CD4-positive, alpha-beta T cell treated with Interleukin-15 for 1 hour (primary cell): Measurements from ENCODE around the gene RNF20.

Source experiments
- DNase-seq: peaks from one replicate; pipeline ENCODE4 v3.0.0-alpha.2; 2020

Gene RNF20

GRCh38 chr9:101591787-101592446, 58.3 kb downstream of the RNF20 start:
- no peak for DNase-seq

DNA sequence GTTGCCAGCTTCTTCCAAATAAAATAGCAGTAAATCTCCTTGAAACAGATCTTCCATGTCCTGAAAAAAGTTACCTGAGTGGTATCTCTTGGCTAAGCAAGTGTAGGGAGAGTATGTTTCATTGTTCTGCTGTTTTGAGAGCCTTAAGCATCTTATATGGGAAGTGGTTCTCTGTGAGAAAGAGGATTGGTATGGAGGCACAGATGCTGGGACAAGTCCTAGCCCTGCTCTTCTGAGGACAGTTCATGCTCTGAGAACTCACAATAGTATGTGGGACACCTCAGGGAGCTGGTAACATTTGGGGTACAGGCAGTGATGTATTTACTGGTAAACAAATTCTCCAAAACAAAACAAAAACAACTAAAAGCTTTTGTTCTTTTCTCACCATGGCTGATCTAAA, 59.1 kb downstream of the RNF20 start:
- DNase-seq, result no peak

DNA sequence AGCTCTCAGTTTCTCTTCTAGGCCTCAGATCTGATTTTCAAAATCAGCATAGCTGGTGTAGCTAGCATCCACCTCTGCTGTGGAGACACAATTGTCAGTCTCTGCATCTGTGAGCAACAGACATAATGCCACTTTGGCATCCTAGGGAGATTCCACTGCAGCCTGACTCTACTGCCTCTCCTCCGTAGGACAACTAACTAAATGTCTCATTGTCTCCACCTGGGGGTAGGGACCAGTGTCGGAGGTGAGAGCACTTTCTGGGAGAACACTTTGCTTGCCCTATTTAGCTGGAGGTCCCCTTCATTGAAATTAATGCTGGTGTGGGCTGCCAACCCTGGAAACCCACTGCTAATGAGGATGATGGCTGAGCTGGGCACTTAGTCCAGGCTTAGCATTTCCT, 59.7 kb downstream of the RNF20 start:
- no peak for DNase-seq

DNA sequence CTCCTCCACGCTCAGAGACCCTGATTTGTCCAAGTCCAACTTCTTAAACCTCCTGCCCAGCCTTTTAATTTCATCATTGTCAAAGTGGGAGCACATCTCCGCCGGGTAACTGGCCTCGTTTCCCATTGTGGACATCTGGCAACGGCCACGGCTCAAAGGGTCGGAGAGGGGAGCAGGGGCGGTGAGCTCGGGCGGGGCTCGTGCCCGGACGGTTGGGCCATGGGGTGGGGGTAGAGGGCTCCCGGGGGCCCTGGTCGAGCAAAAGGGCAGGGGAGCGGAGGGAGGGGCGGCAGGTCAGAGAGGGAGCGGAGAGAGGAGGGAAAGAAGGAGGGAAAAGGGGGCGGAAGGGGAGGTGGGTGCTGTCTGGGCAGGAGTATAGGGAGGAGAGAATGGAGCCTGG, 61.1 kb downstream of the RNF20 start, which contains the start of gene PPP3R2:
Gene PPP3R2, minus strand, starts transcription at position 174 of the 400 bp plus-strand sequence. Its CDS starts 48 bp downstream, at position 126.
- DNase-seq, result no peak

GRCh38 chr9:101601904-101602765, 68.5 kb downstream of the RNF20 start:
- no peak for DNase-seq

- no peak for DNase-seq
Measured at GRCh38 chr9:101604296-101604695, 70.6 kb downstream of the RNF20 start.

DNA sequence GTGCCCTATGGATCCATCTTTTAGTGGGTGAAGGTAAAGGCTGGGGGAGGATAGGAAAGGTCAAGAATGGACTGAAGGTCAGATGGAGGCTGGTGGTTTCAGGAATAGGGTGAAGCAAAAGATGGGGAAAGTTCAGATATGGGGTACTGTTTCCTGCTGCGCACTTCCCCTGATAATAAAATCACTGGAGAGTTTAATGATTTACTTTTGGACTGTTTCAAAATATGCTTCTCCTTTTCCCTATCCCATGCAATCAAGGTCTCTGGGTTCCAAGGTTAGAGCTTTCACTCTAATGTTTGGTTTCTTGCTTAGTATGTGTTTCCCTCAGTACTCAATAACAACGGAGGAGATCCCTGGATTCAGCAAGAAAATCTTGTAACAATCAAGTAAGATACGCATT, 71.9 kb downstream of the RNF20 start:
- no peak for DNase-seq
